ENCODE results near the gene SPINDOC. TPM values are rescaled to one million over a fixed set of nuclear protein-coding genes. Genes with fewer than 3 reads are reported as not detected.

The SPINDOC gene
- total and polyA plus RNA-seq, 9 of the 15 experiments (the other 6 are each of a cell fraction or from before 2014, with no cell fraction given), result 0.70 to 36.3 (median 19.6) TPM

- TF ChIP-seq, protein P1, sequence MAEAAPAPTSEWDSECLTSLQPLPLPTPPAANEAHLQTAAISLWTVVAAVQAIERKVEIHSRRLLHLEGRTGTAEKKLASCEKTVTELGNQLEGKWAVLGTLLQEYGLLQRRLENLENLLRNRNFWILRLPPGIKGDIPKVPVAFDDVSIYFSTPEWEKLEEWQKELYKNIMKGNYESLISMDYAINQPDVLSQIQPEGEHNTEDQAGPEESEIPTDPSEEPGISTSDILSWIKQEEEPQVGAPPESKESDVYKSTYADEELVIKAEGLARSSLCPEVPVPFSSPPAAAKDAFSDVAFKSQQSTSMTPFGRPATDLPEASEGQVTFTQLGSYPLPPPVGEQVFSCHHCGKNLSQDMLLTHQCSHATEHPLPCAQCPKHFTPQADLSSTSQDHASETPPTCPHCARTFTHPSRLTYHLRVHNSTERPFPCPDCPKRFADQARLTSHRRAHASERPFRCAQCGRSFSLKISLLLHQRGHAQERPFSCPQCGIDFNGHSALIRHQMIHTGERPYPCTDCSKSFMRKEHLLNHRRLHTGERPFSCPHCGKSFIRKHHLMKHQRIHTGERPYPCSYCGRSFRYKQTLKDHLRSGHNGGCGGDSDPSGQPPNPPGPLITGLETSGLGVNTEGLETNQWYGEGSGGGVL (CRISPR knock-in tag; IDR thresholded peaks at IDR 0.05), result no peak
- TF ChIP-seq THAP12 (CRISPR knock-in tag; IDR thresholded peaks at IDR 0.05) (no peak), RUNX1 (IDR thresholded peaks at IDR 0.05; ENCODE audit: low read depth) (no peak), BRF2 (IDR thresholded peaks at IDR 0.05; ENCODE audit: borderline replicate concordance, insufficient read depth, insufficient read length) (no peak), MAZ (CRISPR knock-in tag; conservative IDR thresholded peaks at IDR 0.05 in 1 of 2, IDR thresholded peaks at IDR 0.05 in 1 of 2) (no peak), ZBTB7A (IDR thresholded peaks at IDR 0.05; ENCODE audit: borderline replicate concordance, control insufficient read depth, low read depth, low read length) (no peak), TEAD4 (IDR thresholded peaks at IDR 0.05; ENCODE audit: low read length) (no peak), TEAD4 (CRISPR knock-in tag; IDR thresholded peaks at IDR 0.05; ENCODE audit: borderline replicate concordance) (no peak), FOXK2 (conservative IDR thresholded peaks at IDR 0.05 in 1 of 2, IDR thresholded peaks at IDR 0.05 in 1 of 2; ENCODE audit: low read depth in 2 of 2) (no peak), PHB (CRISPR knock-in tag; IDR thresholded peaks at IDR 0.05) (no peak), BCL6 (CRISPR knock-in tag; IDR thresholded peaks at IDR 0.05) (no peak)
- TF ChIP-seq, protein P2, sequence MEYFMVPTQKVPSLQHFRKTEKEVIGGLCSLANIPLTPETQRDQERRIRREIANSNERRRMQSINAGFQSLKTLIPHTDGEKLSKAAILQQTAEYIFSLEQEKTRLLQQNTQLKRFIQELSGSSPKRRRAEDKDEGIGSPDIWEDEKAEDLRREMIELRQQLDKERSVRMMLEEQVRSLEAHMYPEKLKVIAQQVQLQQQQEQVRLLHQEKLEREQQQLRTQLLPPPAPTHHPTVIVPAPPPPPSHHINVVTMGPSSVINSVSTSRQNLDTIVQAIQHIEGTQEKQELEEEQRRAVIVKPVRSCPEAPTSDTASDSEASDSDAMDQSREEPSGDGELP (CRISPR knock-in tag; IDR thresholded peaks at IDR 0.05; ENCODE audit: borderline replicate concordance), result no peak
- TF ChIP-seq, protein P3, sequence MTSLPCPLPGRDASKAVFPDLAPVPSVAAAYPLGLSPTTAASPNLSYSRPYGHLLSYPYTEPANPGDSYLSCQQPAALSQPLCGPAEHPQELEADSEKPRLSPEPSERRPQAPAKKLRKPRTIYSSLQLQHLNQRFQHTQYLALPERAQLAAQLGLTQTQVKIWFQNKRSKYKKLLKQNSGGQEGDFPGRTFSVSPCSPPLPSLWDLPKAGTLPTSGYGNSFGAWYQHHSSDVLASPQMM (CRISPR knock-in tag; IDR thresholded peaks at IDR 0.05), result no peak
These were observed 19.1 kb downstream of the SPINDOC start (continued) for GRCh38 chr11:63832336-63832735.

Measured in K562 (cell line).